NB4 (cell line): ENCODE measurements around the gene LMBRD2.
A peak's percentile ranks its signal among the peaks of the same experiment; 100 is the strongest.

Experiments
- MYC ChIP-seq: IDR thresholded peaks from 2 replicates; pipeline ENCODE4 v1.6.1; 2011; ENCODE audit warnings: low read depth, low read length
- POLR2A ChIP-seq: IDR thresholded peaks from 2 replicates; pipeline ENCODE4 v1.6.1; 2011; ENCODE audit warnings: mild to moderate bottlenecking; ENCODE audit not compliant: insufficient read length; ENCODE audit errors: extremely low read depth
- TF ChIP-seq, protein P1 (sequence below): IDR thresholded peaks from one replicate; pipeline ENCODE4 v1.5.1; 2012; ENCODE audit warnings: low read depth, low read length

DNA sequence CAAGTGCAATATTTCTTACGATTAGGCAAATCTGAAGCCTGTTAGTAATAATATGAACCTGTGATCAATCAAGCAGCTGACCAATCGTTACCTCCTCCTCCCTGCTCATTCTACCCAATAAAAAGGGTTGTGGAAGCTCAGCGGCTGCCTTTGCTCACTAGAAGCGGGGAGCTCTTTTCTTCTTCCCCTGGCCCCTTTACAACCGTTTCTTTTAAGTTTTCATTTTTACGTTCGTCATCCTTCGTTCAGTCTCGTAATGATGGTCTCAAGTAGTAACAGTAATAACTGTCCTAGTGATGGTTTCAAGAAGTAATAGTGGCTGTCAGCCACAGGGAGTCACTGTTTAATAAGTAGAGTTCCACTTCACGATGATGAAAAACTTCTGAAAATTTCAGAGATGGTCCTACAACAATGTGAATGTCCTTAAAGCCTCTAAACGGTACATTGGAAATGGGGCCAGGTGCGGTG, 91.2 kb downstream of the LMBRD2 start:
- TF ChIP-seq, protein P1, sequence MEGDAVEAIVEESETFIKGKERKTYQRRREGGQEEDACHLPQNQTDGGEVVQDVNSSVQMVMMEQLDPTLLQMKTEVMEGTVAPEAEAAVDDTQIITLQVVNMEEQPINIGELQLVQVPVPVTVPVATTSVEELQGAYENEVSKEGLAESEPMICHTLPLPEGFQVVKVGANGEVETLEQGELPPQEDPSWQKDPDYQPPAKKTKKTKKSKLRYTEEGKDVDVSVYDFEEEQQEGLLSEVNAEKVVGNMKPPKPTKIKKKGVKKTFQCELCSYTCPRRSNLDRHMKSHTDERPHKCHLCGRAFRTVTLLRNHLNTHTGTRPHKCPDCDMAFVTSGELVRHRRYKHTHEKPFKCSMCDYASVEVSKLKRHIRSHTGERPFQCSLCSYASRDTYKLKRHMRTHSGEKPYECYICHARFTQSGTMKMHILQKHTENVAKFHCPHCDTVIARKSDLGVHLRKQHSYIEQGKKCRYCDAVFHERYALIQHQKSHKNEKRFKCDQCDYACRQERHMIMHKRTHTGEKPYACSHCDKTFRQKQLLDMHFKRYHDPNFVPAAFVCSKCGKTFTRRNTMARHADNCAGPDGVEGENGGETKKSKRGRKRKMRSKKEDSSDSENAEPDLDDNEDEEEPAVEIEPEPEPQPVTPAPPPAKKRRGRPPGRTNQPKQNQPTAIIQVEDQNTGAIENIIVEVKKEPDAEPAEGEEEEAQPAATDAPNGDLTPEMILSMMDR = peak; percentile 15
- TF ChIP-seq MYC = no peak
- TF ChIP-seq POLR2A = no peak
